ENCODE results near the gene MAP3K10.

The MAP3K10 gene

DNA sequence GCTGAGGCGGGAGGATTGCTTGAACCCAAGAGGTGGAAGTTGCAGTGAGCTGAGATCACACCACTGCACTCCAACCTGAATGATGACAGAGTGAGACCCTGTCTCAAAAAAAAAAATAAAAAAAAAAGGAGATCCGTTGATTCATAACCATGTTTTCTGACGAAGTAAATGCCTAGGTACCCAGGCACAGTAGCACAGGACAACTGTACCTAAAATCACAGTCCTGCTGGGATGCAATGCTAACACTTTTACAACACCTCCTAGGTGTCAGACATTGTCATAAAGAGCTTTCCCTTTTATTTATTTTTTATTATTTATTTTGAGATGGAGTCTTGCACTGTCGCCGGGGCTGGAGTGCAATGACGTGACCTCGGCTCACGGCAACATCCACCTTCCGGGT lies 29.4 kb downstream of the MAP3K10 start:
- H3K4me3 ChIP-seq (ENCODE audit: low read depth, low read length): no peak overlapping the region
- H3K4me1 ChIP-seq (ENCODE audit: control insufficient read depth, insufficient read depth, low read length): peaks cover 3% of the 10 kb centered on the region
- peaks cover 31% of the 10 kb centered on the region for H3K27me3 ChIP-seq (ENCODE audit: control insufficient read depth, insufficient read depth, low read length)
- H3K9ac ChIP-seq (ENCODE audit: low read depth, low read length): no peak overlapping the region
- no peaks in the 10 kb centered on the region for H3K9me3 ChIP-seq (ENCODE audit: control insufficient read depth, insufficient read depth, low read length)
- H3K36me3 ChIP-seq (ENCODE audit: control insufficient read depth, insufficient read depth, low read length): no peaks in the 10 kb centered on the region

DNA sequence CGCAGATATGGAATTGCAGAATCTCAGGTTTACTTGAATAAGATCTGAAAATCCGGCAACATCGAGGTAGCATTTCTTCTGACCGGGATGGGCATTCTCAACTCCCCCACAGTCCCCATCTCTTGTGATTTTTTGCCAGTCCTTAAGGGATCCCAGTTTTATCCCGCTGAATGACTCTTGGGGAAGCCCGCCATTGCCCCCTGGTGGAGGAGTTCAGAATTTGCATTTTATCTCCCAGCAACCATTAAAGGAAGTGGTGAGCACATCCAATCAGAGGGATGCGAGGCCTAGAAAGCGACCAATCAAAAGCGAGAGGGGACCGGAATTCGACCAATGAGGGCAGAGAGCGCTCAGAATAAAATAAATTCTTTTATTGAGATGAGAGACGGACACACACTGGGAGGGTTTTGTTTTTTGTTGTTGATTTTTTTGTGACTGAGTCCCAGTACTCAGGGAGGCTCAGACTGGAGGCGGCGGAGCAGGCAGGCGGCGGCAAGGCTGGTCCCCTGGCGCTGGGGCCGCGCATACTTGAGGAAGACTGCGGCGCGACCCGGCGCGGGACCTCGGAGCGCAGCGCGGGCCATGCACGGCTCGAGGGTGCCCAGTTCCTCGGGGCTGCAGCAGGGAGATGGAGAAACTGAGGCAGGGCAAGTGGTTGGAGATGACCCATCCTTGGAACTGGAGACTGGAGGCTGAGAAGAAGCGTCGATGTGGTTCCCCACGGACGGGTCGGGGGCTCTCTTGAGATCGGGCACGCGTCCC lies 30.8 kb downstream of the MAP3K10 start:
- no peak overlapping the region for H3K9ac ChIP-seq (ENCODE audit: low read depth, low read length)
- H3K4me3 ChIP-seq (ENCODE audit: low read depth, low read length): no peak overlapping the region
- peaks cover 24% of the 10 kb centered on the region for H3K27me3 ChIP-seq (ENCODE audit: control insufficient read depth, insufficient read depth, low read length)
- no peaks in the 10 kb centered on the region for H3K9me3 ChIP-seq (ENCODE audit: control insufficient read depth, insufficient read depth, low read length)
- H3K4me1 ChIP-seq (ENCODE audit: control insufficient read depth, insufficient read depth, low read length): peaks cover 5% of the 10 kb centered on the region
- H3K36me3 ChIP-seq (ENCODE audit: control insufficient read depth, insufficient read depth, low read length): no peaks in the 10 kb centered on the region

DNA sequence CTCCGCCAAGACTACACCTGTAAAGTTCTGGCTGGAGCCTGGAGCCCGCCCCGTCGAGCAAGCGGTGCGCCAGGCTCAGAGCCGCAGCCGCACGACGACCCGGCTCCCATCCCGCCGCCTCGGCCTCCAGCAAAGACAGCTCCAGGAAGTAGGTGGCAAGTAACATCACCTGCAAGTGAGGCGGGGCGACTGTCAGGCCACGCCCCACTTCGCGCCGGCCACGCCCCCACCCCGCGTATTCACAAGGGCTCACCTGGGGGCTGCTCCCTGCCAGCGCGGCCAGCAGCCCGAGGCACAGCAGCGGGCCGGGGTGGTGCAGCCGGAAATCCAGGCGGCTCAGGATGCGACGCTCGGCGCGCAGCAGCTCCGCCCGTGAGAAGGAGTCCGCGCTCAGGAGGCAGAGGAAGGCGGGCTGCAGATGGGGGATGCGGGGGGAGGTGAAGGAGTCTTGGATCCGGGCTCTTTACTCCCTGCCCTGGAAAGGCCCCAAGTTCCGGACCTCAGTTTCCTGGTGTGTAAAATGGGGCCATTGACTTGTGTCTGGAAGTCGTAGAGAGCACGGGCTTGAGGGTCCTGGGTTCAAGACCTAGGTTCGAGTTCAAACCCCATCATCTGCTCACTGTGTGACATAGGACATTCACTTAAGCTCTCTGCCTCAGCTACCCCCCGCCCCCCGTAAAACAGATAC lies 32.1 kb downstream of the MAP3K10 start:
- peaks cover 29% of the 10 kb centered on the region for H3K27me3 ChIP-seq (ENCODE audit: control insufficient read depth, insufficient read depth, low read length)
- peaks cover 5% of the 10 kb centered on the region for H3K4me1 ChIP-seq (ENCODE audit: control insufficient read depth, insufficient read depth, low read length)
- H3K9ac ChIP-seq (ENCODE audit: low read depth, low read length): no peak overlapping the region
- no peaks in the 10 kb centered on the region for H3K36me3 ChIP-seq (ENCODE audit: control insufficient read depth, insufficient read depth, low read length)
- H3K4me3 ChIP-seq (ENCODE audit: low read depth, low read length): peak overlapping the region; percentile 28
- no peaks in the 10 kb centered on the region for H3K9me3 ChIP-seq (ENCODE audit: control insufficient read depth, insufficient read depth, low read length)

DNA sequence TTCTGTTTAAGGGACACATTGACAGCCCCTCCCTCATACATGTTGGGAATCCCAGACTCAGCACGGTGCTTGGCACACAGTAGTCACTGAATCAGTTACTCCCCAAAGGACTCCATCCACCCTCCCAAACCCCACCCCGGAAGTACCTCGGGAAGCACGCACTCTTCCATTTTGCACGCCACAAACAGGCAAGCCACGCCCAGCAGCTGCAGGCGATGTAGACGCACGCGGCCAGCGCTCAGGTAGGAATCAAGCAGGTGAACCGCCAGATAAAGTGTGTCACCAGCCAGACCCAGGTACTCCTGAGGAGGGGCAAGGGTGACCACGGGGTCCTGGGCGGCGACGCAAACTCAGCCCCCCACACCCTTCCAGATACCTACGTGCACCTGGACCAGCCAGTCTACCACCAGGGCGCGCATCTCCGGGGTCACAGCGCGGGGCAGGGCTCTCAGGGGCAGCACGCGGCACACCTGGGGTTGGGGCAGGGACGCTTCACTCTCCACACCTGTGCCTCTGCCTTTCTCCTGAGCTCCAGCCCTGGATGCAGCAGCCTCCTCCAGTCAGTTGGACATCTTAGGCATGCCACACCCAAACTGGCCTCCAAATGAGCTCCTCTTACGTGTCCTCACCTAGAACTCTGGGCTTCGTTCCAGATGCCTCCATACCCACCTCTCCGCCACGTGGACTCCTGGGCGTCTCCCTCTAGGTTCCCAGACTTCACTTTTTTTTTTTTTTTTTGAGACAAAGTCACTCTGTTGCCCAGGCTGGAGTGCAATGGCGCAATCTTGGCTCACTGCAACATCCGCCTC lies 33.3 kb downstream of the MAP3K10 start:
- Histone ChIP-seq H3K4me3 (ENCODE audit: low read depth, low read length) (no peak overlapping the region), H3K9me3 (ENCODE audit: control insufficient read depth, insufficient read depth, low read length) (no peaks in the 10 kb centered on the region), H3K27me3 (ENCODE audit: control insufficient read depth, insufficient read depth, low read length) (peaks cover 23% of the 10 kb centered on the region), H3K4me1 (ENCODE audit: control insufficient read depth, insufficient read depth, low read length) (peaks cover 5% of the 10 kb centered on the region), H3K36me3 (ENCODE audit: control insufficient read depth, insufficient read depth, low read length) (no peaks in the 10 kb centered on the region), H3K9ac (ENCODE audit: low read depth, low read length) (no peak overlapping the region)

DNA sequence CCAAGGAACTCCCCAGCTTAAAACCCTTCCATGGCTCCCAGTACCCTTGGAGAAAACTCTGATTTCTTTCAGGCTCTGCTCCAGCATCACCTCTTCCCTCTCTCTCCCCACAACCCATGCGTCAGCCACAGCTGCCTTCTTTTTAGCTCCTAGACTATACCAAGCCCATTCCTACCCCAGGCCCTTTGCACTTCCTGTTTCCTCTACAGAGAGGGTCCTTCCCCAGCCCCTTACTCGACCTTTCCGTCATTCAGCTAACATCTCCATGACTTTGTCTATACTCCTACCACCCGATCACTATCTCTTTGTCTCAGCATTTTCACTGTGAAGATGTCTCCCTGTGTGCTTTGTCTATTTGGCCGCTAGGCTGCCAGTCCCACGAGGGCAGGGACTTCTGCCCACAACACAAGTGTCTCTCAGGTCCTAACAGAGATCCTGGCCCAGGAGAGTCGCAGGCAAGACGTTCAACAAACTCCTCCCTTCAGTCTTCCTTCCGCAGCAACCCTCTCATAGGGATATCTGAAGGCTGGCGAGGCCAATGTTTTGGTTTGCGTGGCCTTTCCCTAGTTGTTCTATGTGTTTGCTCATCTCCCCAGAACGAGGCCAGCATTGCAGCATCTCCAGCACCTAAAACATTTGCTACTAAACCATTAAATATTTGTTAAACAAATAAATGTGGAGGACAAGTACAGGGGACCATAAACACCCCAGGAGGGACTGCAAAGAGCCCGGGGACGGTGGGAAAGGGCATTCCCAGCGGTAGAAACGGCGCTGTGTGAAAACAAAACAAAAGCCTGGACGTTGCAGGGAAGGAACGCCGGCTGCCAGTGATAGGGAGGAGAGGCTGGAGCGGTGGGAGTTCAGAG lies 34.4 kb downstream of the MAP3K10 start:
- no peaks in the 10 kb centered on the region for H3K9me3 ChIP-seq (ENCODE audit: control insufficient read depth, insufficient read depth, low read length)
- H3K4me1 ChIP-seq (ENCODE audit: control insufficient read depth, insufficient read depth, low read length): peaks cover 5% of the 10 kb centered on the region
- no peak overlapping the region for H3K9ac ChIP-seq (ENCODE audit: low read depth, low read length)
- peak overlapping the region; percentile 20 for H3K4me3 ChIP-seq (ENCODE audit: low read depth, low read length)
- H3K36me3 ChIP-seq (ENCODE audit: control insufficient read depth, insufficient read depth, low read length): no peaks in the 10 kb centered on the region
- peaks cover 21% of the 10 kb centered on the region for H3K27me3 ChIP-seq (ENCODE audit: control insufficient read depth, insufficient read depth, low read length)

DNA sequence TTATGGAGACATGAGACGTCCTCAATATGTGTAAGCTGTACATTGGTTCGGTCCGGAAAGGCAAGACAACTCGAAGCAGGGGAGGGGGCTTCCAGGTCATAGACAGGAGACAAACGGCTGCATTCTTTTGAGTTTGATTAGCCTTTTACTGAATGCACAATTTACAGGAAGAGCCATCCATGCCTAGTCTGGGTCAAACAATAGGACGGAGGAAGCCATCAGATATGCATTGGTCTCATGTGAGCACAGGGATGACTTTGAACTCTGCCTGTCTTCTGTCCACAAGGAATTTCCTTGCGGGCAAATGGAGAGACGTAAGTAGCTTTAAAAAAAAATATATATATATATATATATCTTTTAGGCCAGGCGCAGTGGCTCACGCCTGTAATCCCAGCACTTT lies 37.1 kb downstream of the MAP3K10 start:
- Histone ChIP-seq H3K27me3 (ENCODE audit: control insufficient read depth, insufficient read depth, low read length) (peaks cover 21% of the 10 kb centered on the region), H3K9ac (ENCODE audit: low read depth, low read length) (no peak overlapping the region), H3K9me3 (ENCODE audit: control insufficient read depth, insufficient read depth, low read length) (no peaks in the 10 kb centered on the region), H3K36me3 (ENCODE audit: control insufficient read depth, insufficient read depth, low read length) (peaks cover 3% of the 10 kb centered on the region), H3K4me3 (ENCODE audit: low read depth, low read length) (no peak overlapping the region), H3K4me1 (ENCODE audit: control insufficient read depth, insufficient read depth, low read length) (peaks cover 12% of the 10 kb centered on the region)

DNA sequence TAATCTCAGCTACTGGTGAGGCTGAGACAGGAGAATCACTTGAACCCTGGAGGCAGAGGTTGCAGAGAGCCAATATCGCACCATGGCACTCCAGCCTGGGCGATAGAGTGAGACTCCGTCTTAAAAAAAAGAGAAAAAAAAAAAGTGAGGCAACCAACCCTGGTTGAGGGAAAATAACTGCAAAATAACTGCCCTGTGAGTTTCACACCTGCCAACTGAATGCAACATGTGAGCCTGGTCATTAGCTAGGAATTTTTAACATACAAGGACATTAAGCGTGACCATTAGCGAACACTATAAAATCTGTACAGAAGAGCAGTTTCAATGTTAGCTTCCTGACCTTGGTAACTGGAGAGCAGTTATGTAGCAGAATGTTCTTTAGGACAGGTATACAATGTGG lies 37.6 kb downstream of the MAP3K10 start:
- Histone ChIP-seq H3K36me3 (ENCODE audit: control insufficient read depth, insufficient read depth, low read length) (peaks cover 4% of the 10 kb centered on the region), H3K4me1 (ENCODE audit: control insufficient read depth, insufficient read depth, low read length) (peaks cover 12% of the 10 kb centered on the region), H3K4me3 (ENCODE audit: low read depth, low read length) (no peak overlapping the region), H3K27me3 (ENCODE audit: control insufficient read depth, insufficient read depth, low read length) (peaks cover 21% of the 10 kb centered on the region), H3K9me3 (ENCODE audit: control insufficient read depth, insufficient read depth, low read length) (no peaks in the 10 kb centered on the region), H3K9ac (ENCODE audit: low read depth, low read length) (no peak overlapping the region)

DNA sequence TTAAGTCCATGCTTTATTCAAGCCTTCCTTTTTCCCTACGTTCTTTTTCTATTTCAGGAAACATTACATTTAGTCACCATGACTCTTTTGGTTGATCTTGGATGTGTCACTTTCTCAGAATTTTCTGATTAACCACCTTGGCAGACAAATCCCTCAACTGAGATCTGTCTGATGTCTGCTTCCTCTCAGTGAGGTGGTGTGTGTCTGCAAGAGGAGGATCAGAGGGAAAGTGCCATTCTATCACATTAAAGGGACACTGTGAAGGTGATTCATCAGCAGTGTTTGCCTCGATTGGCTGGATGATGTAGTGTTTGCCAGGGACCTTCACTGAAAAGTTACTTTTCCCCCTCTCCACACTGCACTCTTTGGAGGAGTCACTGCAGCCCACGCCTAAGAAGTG lies 38.3 kb downstream of the MAP3K10 start:
- Histone ChIP-seq H3K27me3 (ENCODE audit: control insufficient read depth, insufficient read depth, low read length) (peaks cover 17% of the 10 kb centered on the region), H3K36me3 (ENCODE audit: control insufficient read depth, insufficient read depth, low read length) (peaks cover 4% of the 10 kb centered on the region), H3K9me3 (ENCODE audit: control insufficient read depth, insufficient read depth, low read length) (no peaks in the 10 kb centered on the region), H3K4me3 (ENCODE audit: low read depth, low read length) (no peak overlapping the region), H3K9ac (ENCODE audit: low read depth, low read length) (no peak overlapping the region), H3K4me1 (ENCODE audit: control insufficient read depth, insufficient read depth, low read length) (peaks cover 12% of the 10 kb centered on the region)

DNA sequence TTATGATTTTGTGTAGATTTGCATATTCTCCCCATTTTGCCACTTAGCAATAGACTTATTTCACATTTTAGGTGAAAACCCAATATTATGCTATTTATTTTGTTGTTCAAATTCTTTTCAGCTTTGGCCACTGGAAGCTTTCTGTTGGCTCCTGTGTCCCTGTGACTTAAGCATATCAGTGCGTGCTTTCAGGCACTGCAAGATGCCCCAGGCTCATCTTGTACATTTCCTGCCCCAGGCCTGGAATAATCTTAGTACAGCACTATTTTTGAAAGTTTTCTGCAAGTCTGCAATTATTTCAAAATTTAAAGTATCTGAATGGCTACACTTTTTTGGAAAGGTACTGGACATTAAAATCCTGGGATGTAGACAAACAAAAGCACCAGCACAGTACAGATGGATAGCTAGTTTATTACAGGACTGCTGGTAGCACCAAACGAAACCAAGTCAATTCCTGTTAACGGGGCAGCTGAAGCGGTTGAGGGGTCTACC lies 38.7 kb downstream of the MAP3K10 start:
- H3K4me1 ChIP-seq (ENCODE audit: control insufficient read depth, insufficient read depth, low read length): peaks cover 12% of the 10 kb centered on the region
- no peaks in the 10 kb centered on the region for H3K9me3 ChIP-seq (ENCODE audit: control insufficient read depth, insufficient read depth, low read length)
- H3K27me3 ChIP-seq (ENCODE audit: control insufficient read depth, insufficient read depth, low read length): peaks cover 17% of the 10 kb centered on the region
- no peak overlapping the region for H3K9ac ChIP-seq (ENCODE audit: low read depth, low read length)
- no peak overlapping the region for H3K4me3 ChIP-seq (ENCODE audit: low read depth, low read length)
- peaks cover 8% of the 10 kb centered on the region for H3K36me3 ChIP-seq (ENCODE audit: control insufficient read depth, insufficient read depth, low read length)

DNA sequence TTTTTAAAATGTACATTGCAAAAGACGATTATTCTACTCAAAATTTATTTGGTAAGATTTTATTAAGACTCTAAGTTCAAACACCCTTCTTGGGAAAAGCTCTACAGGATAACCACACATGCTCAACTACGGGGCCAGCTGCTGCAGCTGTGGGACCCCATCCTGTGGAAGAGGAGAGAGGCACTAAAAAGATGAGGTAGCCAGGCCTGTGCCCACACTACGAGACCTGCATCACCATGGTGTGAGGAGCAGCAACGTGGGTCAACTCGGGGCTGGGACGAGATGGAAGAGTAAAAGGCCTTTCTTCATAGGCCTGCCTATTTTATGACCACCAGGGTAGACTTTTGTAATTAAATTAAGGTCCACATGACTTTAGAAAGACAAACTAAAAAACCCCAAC lies 39.8 kb downstream of the MAP3K10 start:
- peaks cover 17% of the 10 kb centered on the region for H3K36me3 ChIP-seq (ENCODE audit: control insufficient read depth, insufficient read depth, low read length)
- H3K27me3 ChIP-seq (ENCODE audit: control insufficient read depth, insufficient read depth, low read length): peaks cover 9% of the 10 kb centered on the region
- no peak overlapping the region for H3K4me3 ChIP-seq (ENCODE audit: low read depth, low read length)
- H3K4me1 ChIP-seq (ENCODE audit: control insufficient read depth, insufficient read depth, low read length): peaks cover 9% of the 10 kb centered on the region
- H3K9ac ChIP-seq (ENCODE audit: low read depth, low read length): no peak overlapping the region
- no peaks in the 10 kb centered on the region for H3K9me3 ChIP-seq (ENCODE audit: control insufficient read depth, insufficient read depth, low read length)

Data from iPS-15b (cell line).